GM18505 (cell line): ENCODE measurements around the gene SLC26A9.

Experiments
- ATAC-seq: cut with Tn5 transposase; IDR thresholded peaks from one replicate; pipeline ENCODE4 v1.9.1; 2021; ENCODE audit not compliant: unreplicated experiment
- POLR2A ChIP-seq: IDR thresholded peaks from 4 replicates; pipeline ENCODE4 v1.6.1; 2011; ENCODE audit warnings: borderline replicate concordance; ENCODE audit not compliant: insufficient read depth, insufficient read length; ENCODE audit errors: extremely low read depth

Gene SLC26A9

GRCh38 chr1:205934788-205935187 lies 8.5 kb downstream of the SLC26A9 start:
- no peak for ATAC-seq
- TF ChIP-seq POLR2A = no peak

GRCh38 chr1:205933671-205934618 lies 9.3 kb downstream of the SLC26A9 start:
- no peak for ATAC-seq
- TF ChIP-seq POLR2A = no peak

DNA sequence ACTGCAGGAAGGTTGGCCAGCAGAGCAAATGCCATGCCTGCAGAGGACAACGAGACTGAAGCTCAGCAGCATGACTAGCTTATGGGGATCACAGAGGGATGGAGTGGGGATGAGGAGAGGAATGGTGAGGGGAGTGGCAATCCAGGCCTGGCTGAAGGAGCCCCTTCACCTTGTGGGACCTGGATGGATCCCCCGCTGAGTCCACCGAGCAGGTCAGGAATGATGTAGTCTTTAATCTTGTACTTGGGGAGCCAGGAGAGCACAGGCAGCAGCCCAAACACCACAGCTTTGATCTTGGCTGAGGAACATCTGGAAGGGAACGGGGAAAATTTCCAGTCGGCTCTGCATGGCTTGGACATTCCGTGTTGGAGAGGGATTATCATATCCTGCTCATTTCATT lies 10.5 kb downstream of the SLC26A9 start:
- TF ChIP-seq POLR2A = no peak
- no peak for ATAC-seq

GRCh38 chr1:205930799-205931281 lies 12.4 kb downstream of the SLC26A9 start:
- TF ChIP-seq POLR2A = no peak

DNA sequence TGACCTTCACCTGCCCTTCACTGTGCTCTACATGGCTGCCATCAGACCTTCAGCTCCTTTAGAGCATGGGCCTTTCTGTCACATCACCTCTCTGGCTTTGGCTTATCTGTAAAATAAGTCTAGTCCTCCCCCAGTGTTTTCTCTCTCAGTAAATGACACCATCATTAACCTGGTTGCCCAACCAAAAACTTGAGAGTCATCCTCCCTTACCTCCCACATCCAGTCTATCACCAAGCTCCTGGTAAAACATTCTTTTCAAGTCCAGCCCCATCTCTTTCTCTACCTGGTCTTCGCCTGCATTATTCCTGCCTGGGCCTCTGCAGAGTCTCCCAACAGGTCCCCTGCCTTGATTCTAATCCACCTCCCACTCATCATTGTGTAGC lies 13.1 kb downstream of the SLC26A9 start:
- ATAC-seq = no peak
- no peak for TF ChIP-seq POLR2A

More at GRCh38 chr1:205930799-205931281, 12.4 kb downstream of the SLC26A9 start:
- no peak for ATAC-seq

DNA sequence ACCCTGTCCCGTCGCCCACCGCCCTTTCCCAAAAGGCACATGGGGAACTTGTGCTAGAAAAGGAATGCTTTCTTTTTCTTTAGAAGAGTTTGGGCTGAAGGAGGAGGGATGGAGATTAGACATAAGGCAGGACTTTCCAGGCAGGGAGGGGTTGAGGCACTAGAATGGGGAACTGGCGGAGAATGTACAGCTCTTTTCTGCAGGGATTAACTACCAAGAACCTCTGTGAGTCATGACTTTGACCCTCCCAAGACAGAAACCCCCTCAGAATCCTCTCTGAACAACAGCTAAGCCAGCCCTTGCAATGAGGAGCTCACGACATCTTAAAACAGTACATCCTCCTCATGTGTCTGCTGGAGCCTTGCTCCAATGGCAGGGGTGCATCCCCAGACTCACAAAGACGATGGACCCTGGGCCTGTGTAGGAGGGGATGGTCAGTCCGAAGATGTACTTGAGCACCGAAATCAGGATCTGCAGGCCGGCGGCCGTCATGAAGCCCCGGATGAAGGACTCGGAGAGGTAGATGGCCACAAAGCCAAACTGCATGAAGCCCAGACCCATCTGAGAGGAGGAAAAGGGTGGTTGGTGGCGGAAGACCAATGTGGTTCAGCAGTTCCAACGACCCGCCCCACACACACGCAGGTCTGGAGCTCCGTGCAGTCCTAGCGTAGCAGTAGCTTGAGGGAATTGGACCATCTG lies 13.6 kb downstream of the SLC26A9 start:
- no peak for TF ChIP-seq POLR2A
- ATAC-seq = no peak

GRCh38 chr1:205928317-205928716 lies 14.9 kb downstream of the SLC26A9 start:
- ATAC-seq = no peak
- no peak for TF ChIP-seq POLR2A

- no peak for ATAC-seq
- no peak for TF ChIP-seq POLR2A
These were observed 15.6 kb downstream of the SLC26A9 start for GRCh38 chr1:205927676-205928075.

GRCh38 chr1:205927247-205927646 lies 16.0 kb downstream of the SLC26A9 start:
- no peak for TF ChIP-seq POLR2A
- no peak for ATAC-seq

GRCh38 chr1:205926636-205927035 lies 16.6 kb downstream of the SLC26A9 start:
- no peak for TF ChIP-seq POLR2A
- ATAC-seq = no peak

GRCh38 chr1:205926213-205926612 lies 17.0 kb downstream of the SLC26A9 start:
- TF ChIP-seq POLR2A = no peak
- ATAC-seq = no peak

DNA sequence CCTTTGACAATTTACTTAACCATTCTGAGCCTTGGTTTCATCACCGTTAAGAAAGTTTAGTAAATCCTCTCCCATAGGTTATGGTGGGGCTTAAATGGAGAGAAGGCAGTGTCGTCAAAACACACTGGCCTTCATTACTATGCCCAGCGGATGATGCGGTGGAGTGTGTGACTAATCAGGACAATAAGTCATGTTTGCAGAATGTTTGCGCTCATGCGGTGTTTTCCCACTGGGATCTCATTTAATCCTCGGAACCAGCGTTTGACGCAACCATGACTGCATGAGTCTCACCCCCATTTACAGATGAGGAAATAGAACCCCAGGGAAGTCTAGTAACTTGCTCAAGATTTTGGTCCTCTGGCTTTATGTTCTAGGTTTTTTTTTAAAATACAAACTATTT lies 17.5 kb downstream of the SLC26A9 start:
- TF ChIP-seq POLR2A = no peak
- no peak for ATAC-seq

DNA sequence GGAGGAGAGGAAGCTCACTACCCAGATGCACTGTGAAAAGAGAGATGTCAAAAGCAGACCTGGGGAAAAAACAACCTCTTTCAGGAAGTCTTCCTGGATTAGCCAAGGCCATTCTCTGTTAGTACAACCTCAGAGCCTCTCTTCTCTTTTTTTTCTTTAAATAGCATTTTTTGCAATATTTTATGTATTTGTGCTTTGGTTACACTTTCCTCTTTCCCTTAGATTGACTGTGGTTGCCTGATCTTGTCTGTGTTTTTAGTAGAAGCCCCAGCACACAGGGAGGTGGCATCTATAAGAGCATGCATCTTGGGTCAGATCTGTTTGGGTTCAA lies 18.8 kb downstream of the SLC26A9 start:
- no peak for TF ChIP-seq POLR2A
- no peak for ATAC-seq
